ENCODE results near the gene WFDC2.

Gene WFDC2

DNA sequence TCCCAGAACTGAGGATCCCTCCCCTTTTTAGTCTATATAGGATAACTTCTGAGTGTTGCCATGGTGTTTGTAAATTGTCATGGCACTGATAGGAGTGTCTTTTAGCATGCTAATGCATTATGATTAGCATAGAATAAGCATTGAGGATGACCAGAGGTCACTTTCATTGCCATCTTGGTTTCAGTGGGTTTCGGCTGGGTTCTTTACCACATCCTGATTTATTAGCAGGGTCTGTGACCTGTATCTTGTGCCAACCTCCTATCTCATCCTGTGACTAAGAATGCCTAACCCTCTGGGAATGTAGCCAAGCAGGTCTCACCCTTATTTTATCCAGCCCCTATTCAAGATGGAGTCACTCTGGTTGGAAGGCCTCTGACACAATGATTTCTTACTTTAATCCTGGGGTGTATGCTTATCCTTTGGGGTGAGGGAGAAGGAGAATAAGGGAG, 19.6 kb downstream of the WFDC2 start:
- no peak for DNase-seq
- no peak overlapping the region for H2AFZ ChIP-seq (ENCODE audit: low read length)
- H3K27me3 ChIP-seq (replicated peaks; ENCODE audit: insufficient read depth, low read length) = no peaks in the 10 kb centered on the region
- H3K9ac ChIP-seq (ENCODE audit: low read length) = no peak overlapping the region
- H3F3A ChIP-seq (ENCODE audit: insufficient read depth, low read length) = no peaks in the 10 kb centered on the region
- no peaks in the 10 kb centered on the region for H4K20me1 ChIP-seq (ENCODE audit: insufficient read depth, low read length)
- TF ChIP-seq EZH2 (optimal IDR thresholded peaks at IDR 0.05; ENCODE audit: low read depth, low read length) (no peak), EZH2phosphoT487 (IDR thresholded peaks at IDR 0.05; ENCODE audit: low read length) (no peak)
- TF ChIP-seq, protein P1, sequence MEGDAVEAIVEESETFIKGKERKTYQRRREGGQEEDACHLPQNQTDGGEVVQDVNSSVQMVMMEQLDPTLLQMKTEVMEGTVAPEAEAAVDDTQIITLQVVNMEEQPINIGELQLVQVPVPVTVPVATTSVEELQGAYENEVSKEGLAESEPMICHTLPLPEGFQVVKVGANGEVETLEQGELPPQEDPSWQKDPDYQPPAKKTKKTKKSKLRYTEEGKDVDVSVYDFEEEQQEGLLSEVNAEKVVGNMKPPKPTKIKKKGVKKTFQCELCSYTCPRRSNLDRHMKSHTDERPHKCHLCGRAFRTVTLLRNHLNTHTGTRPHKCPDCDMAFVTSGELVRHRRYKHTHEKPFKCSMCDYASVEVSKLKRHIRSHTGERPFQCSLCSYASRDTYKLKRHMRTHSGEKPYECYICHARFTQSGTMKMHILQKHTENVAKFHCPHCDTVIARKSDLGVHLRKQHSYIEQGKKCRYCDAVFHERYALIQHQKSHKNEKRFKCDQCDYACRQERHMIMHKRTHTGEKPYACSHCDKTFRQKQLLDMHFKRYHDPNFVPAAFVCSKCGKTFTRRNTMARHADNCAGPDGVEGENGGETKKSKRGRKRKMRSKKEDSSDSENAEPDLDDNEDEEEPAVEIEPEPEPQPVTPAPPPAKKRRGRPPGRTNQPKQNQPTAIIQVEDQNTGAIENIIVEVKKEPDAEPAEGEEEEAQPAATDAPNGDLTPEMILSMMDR (IDR thresholded peaks at IDR 0.05; ENCODE audit: low read length) = no peak
- no peak overlapping the region for H3K4me2 ChIP-seq (ENCODE audit: low read depth, low read length)
- H3K4me3 ChIP-seq (ENCODE audit: low read length) = no peak overlapping the region
- H3K27ac ChIP-seq (ENCODE audit: low read length) = no peak overlapping the region
- no peaks in the 10 kb centered on the region for H3K36me3 ChIP-seq (replicated peaks; ENCODE audit: insufficient read depth, low read length)
- no peaks in the 10 kb centered on the region for H3K9me2 ChIP-seq (replicated peaks; ENCODE audit: insufficient read depth, low read length)
- H3K79me2 ChIP-seq (ENCODE audit: low read length) = no peaks in the 10 kb centered on the region
- H3K9me3 ChIP-seq (replicated peaks; ENCODE audit: insufficient read depth, low read length) = no peaks in the 10 kb centered on the region
- H3K4me1 ChIP-seq (ENCODE audit: low read length) = no peaks in the 10 kb centered on the region

DNA sequence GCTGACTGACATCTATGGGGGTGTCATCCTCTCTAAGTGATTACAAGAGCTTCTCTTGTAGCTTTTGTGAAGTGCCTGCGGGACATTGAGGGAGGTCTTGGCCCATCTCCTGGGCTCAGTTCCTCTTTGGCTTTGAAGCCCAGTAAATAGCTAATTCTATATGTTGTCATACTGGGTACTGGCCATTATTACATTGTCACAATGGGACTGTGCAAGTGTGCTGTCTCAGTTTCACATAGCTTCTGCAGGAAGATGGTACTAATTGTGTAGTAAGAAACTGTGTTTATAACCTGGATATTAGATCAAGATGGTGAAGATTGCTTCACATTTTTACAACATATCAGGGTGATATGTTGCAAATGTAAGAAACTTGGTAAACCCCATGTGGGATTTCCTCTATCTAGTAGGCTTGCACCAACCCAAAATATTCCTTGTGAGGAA, 26.0 kb downstream of the WFDC2 start:
- no peak overlapping the region for H3K9ac ChIP-seq (ENCODE audit: low read length)
- no peak overlapping the region for H3K4me2 ChIP-seq (ENCODE audit: low read depth, low read length)
- H2AFZ ChIP-seq (ENCODE audit: low read length) = no peak overlapping the region
- H3K4me1 ChIP-seq (ENCODE audit: low read length) = no peaks in the 10 kb centered on the region
- no peak for DNase-seq
- H3K27ac ChIP-seq (ENCODE audit: low read length) = no peak overlapping the region
- no peaks in the 10 kb centered on the region for H3F3A ChIP-seq (ENCODE audit: insufficient read depth, low read length)
- H4K20me1 ChIP-seq (ENCODE audit: insufficient read depth, low read length) = no peaks in the 10 kb centered on the region
- no peaks in the 10 kb centered on the region for H3K9me2 ChIP-seq (replicated peaks; ENCODE audit: insufficient read depth, low read length)
- H3K4me3 ChIP-seq (ENCODE audit: low read length) = no peak overlapping the region
- H3K27me3 ChIP-seq (replicated peaks; ENCODE audit: insufficient read depth, low read length) = no peaks in the 10 kb centered on the region
- no peaks in the 10 kb centered on the region for H3K36me3 ChIP-seq (replicated peaks; ENCODE audit: insufficient read depth, low read length)
- no peaks in the 10 kb centered on the region for H3K79me2 ChIP-seq (ENCODE audit: low read length)
- H3K9me3 ChIP-seq (replicated peaks; ENCODE audit: insufficient read depth, low read length) = no peaks in the 10 kb centered on the region
- TF ChIP-seq EZH2 (optimal IDR thresholded peaks at IDR 0.05; ENCODE audit: low read depth, low read length) = no peak
- TF ChIP-seq, protein P1 (IDR thresholded peaks at IDR 0.05; ENCODE audit: low read length) = no peak
- no peak for TF ChIP-seq EZH2phosphoT487 (IDR thresholded peaks at IDR 0.05; ENCODE audit: low read length)

DNA sequence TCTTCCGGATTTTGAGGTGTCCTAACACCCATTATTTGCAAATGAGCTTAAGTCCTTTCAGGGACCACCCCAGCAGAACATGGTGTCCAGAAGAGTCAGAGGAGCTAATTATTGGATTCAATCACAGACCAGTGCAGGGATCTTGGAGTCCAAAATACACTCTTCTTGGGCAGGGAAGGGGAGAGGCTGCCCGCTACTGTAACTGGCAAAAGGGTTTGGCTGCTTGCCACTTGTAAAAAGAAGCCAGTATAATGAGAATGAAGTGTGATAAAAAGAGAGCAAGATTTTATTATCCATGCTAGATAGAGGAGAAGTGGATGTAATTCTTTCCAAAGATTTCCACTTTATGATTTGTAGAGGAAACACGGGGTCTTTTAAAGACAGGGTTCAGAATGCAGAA, 26.6 kb downstream of the WFDC2 start:
- no peak overlapping the region for H2AFZ ChIP-seq (ENCODE audit: low read length)
- no peaks in the 10 kb centered on the region for H3K36me3 ChIP-seq (replicated peaks; ENCODE audit: insufficient read depth, low read length)
- no peak overlapping the region for H3K4me2 ChIP-seq (ENCODE audit: low read depth, low read length)
- H3K9me3 ChIP-seq (replicated peaks; ENCODE audit: insufficient read depth, low read length) = no peaks in the 10 kb centered on the region
- no peak overlapping the region for H3K9ac ChIP-seq (ENCODE audit: low read length)
- H3K79me2 ChIP-seq (ENCODE audit: low read length) = no peaks in the 10 kb centered on the region
- no peak for DNase-seq
- no peaks in the 10 kb centered on the region for H3K4me1 ChIP-seq (ENCODE audit: low read length)
- H3F3A ChIP-seq (ENCODE audit: insufficient read depth, low read length) = no peaks in the 10 kb centered on the region
- no peak overlapping the region for H3K4me3 ChIP-seq (ENCODE audit: low read length)
- no peaks in the 10 kb centered on the region for H3K9me2 ChIP-seq (replicated peaks; ENCODE audit: insufficient read depth, low read length)
- no peak overlapping the region for H3K27ac ChIP-seq (ENCODE audit: low read length)
- TF ChIP-seq EZH2phosphoT487 (IDR thresholded peaks at IDR 0.05; ENCODE audit: low read length) = no peak
- TF ChIP-seq EZH2 (optimal IDR thresholded peaks at IDR 0.05; ENCODE audit: low read depth, low read length) = no peak
- TF ChIP-seq, protein P1 (IDR thresholded peaks at IDR 0.05; ENCODE audit: low read length) = no peak
- H4K20me1 ChIP-seq (ENCODE audit: insufficient read depth, low read length) = no peaks in the 10 kb centered on the region
- no peaks in the 10 kb centered on the region for H3K27me3 ChIP-seq (replicated peaks; ENCODE audit: insufficient read depth, low read length)

Measured in MM.1S (cell line).